H1 (cell line): Measurements from ENCODE around the gene SART1. TPM values are rescaled to one million over a fixed set of nuclear protein-coding genes. Genes with fewer than 3 reads are reported as not detected.

Experiments
- CEBPB ChIP-seq: IDR thresholded peaks from 2 replicates; pipeline ENCODE4 v1.6.1; 2012; ENCODE audit warnings: low read depth, low read length
- CTBP2 ChIP-seq: IDR thresholded peaks from 2 replicates; pipeline ENCODE4 v1.7.0; 2011; ENCODE audit warnings: borderline replicate concordance, mild to moderate bottlenecking, moderate library complexity, mixed read lengths, low read length; ENCODE audit not compliant: insufficient read depth, insufficient read length
- SIN3A ChIP-seq, 2 experiments: IDR thresholded peaks in 1 of 2; conservative IDR thresholded peaks in 1 of 2; 2 replicates each; pipeline ENCODE4 v1.6.1; 2011 to 2012; ENCODE audit warnings: low read length in 2 of 2, improper control_type of control experiment in 1 of 2, low read depth in 1 of 2, mild to moderate bottlenecking in 1 of 2
- SP1 ChIP-seq: IDR thresholded peaks from 2 replicates; pipeline ENCODE4 v1.6.1; 2011; ENCODE audit warnings: low read depth, low read length
- SP4 ChIP-seq: IDR thresholded peaks from 2 replicates; pipeline ENCODE4 v1.6.1; 2012; ENCODE audit warnings: low read length, inconsistent platforms
- TAF7 ChIP-seq: optimal IDR thresholded peaks from 2 replicates; pipeline ENCODE3; 2011; ENCODE audit warnings: low read depth, mild to moderate bottlenecking, inconsistent platforms, low read length, moderate library complexity, borderline replicate concordance
- polyA plus RNA-seq, 7 experiments: library from polyadenylated mRNA; depleted of rRNA in 3 of 7; stranded (reverse) in 5 of 7; unstranded in 2 of 7; fragments of >200 nt in 5 of 7; fragments of 200-250 nt in 2 of 7; gene quantifications; 1 replicate in 5 of 7; 2 replicates in 1 of 7; 4 replicates in 1 of 7; pipeline versions ENCODE4 v1.2.1 to v1.2.3, GENCODE V29; 2011 to 2013; ENCODE audit warnings: missing spikeins in 2 of 7, mixed read lengths in 2 of 7
- total RNA-seq: library from RNA; stranded (reverse); fragmentation: NEBNext Ultra II Directional; extraction: Animal tissue kit (Norgen Biotek cat#: 25700); gene quantifications from 2 replicates; pipeline ENCODE4 v1.2.1, GENCODE V29; 2021
- TF ChIP-seq, protein P1 (sequence below): fragments of 300-600 bp; sonication (generic); IDR thresholded peaks from 2 replicates; pipeline ENCODE4 v1.7.1; 2012; ENCODE audit warnings: low read length, moderate library complexity, mild to moderate bottlenecking, inconsistent platforms; ENCODE audit not compliant: insufficient replicate concordance

SART1 gene
- total and polyA plus RNA-seq, 2 of the 8 experiments (the other 6 are each of a cell fraction or from before 2014, with no cell fraction given): 9.7 to 46.1 TPM

GRCh38 chr11:65952052-65952521 lies 9.4 kb upstream of the SART1 start (continued):
- TF ChIP-seq, protein P1, sequence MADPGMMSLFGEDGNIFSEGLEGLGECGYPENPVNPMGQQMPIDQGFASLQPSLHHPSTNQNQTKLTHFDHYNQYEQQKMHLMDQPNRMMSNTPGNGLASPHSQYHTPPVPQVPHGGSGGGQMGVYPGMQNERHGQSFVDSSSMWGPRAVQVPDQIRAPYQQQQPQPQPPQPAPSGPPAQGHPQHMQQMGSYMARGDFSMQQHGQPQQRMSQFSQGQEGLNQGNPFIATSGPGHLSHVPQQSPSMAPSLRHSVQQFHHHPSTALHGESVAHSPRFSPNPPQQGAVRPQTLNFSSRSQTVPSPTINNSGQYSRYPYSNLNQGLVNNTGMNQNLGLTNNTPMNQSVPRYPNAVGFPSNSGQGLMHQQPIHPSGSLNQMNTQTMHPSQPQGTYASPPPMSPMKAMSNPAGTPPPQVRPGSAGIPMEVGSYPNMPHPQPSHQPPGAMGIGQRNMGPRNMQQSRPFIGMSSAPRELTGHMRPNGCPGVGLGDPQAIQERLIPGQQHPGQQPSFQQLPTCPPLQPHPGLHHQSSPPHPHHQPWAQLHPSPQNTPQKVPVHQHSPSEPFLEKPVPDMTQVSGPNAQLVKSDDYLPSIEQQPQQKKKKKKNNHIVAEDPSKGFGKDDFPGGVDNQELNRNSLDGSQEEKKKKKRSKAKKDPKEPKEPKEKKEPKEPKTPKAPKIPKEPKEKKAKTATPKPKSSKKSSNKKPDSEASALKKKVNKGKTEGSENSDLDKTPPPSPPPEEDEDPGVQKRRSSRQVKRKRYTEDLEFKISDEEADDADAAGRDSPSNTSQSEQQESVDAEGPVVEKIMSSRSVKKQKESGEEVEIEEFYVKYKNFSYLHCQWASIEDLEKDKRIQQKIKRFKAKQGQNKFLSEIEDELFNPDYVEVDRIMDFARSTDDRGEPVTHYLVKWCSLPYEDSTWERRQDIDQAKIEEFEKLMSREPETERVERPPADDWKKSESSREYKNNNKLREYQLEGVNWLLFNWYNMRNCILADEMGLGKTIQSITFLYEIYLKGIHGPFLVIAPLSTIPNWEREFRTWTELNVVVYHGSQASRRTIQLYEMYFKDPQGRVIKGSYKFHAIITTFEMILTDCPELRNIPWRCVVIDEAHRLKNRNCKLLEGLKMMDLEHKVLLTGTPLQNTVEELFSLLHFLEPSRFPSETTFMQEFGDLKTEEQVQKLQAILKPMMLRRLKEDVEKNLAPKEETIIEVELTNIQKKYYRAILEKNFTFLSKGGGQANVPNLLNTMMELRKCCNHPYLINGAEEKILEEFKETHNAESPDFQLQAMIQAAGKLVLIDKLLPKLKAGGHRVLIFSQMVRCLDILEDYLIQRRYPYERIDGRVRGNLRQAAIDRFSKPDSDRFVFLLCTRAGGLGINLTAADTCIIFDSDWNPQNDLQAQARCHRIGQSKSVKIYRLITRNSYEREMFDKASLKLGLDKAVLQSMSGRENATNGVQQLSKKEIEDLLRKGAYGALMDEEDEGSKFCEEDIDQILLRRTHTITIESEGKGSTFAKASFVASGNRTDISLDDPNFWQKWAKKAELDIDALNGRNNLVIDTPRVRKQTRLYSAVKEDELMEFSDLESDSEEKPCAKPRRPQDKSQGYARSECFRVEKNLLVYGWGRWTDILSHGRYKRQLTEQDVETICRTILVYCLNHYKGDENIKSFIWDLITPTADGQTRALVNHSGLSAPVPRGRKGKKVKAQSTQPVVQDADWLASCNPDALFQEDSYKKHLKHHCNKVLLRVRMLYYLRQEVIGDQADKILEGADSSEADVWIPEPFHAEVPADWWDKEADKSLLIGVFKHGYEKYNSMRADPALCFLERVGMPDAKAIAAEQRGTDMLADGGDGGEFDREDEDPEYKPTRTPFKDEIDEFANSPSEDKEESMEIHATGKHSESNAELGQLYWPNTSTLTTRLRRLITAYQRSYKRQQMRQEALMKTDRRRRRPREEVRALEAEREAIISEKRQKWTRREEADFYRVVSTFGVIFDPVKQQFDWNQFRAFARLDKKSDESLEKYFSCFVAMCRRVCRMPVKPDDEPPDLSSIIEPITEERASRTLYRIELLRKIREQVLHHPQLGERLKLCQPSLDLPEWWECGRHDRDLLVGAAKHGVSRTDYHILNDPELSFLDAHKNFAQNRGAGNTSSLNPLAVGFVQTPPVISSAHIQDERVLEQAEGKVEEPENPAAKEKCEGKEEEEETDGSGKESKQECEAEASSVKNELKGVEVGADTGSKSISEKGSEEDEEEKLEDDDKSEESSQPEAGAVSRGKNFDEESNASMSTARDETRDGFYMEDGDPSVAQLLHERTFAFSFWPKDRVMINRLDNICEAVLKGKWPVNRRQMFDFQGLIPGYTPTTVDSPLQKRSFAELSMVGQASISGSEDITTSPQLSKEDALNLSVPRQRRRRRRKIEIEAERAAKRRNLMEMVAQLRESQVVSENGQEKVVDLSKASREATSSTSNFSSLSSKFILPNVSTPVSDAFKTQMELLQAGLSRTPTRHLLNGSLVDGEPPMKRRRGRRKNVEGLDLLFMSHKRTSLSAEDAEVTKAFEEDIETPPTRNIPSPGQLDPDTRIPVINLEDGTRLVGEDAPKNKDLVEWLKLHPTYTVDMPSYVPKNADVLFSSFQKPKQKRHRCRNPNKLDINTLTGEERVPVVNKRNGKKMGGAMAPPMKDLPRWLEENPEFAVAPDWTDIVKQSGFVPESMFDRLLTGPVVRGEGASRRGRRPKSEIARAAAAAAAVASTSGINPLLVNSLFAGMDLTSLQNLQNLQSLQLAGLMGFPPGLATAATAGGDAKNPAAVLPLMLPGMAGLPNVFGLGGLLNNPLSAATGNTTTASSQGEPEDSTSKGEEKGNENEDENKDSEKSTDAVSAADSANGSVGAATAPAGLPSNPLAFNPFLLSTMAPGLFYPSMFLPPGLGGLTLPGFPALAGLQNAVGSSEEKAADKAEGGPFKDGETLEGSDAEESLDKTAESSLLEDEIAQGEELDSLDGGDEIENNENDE: no peak
- TF ChIP-seq CEBPB (no peak), SP1 (no peak), CTBP2 (no peak), SP4 (no peak), SIN3A (conservative IDR thresholded peaks at IDR 0.05 in 1 of 2, IDR thresholded peaks at IDR 0.05 in 1 of 2; ENCODE audit: low read depth in 1 of 2, low read length in 2 of 2) (no peak), TAF7 (no peak)
